H1 (cell line): ENCODE results near the gene SPACDR. TPM values are rescaled to one million over a fixed set of nuclear protein-coding genes. Genes with fewer than 3 reads are reported as not detected.

ENCODE experiments used
- CHD7 ChIP-seq: fragments of 300-600 bp; sonication (generic); IDR thresholded peaks from 2 replicates; pipeline ENCODE4 v1.7.1; 2012; ENCODE audit warnings: low read length, moderate library complexity, mild to moderate bottlenecking, inconsistent platforms; ENCODE audit not compliant: insufficient replicate concordance
- KDM4A ChIP-seq: IDR thresholded peaks from one replicate; pipeline ENCODE4 v1.7.1; 2012; ENCODE audit warnings: low read depth, mild to moderate bottlenecking, moderate library complexity, low read length, inconsistent platforms; ENCODE audit not compliant: severe bottlenecking
- MAX ChIP-seq: IDR thresholded peaks from 2 replicates; pipeline ENCODE4 v1.6.1; 2012; ENCODE audit warnings: inconsistent platforms
- RNF2 ChIP-seq: fragments of 200-900, 300-1000 bp; sonication (generic); IDR thresholded peaks from 2 replicates; pipeline ENCODE4 v1.7.1; 2016; ENCODE audit warnings: borderline replicate concordance, low read depth, mild to moderate bottlenecking, antibody characterized with exemption, low read length; ENCODE audit not compliant: poor library complexity, severe bottlenecking; ENCODE audit errors: missing control alignments
- TAF7 ChIP-seq: optimal IDR thresholded peaks from 2 replicates; pipeline ENCODE3; 2011; ENCODE audit warnings: low read depth, mild to moderate bottlenecking, inconsistent platforms, low read length, moderate library complexity, borderline replicate concordance
- YY1 ChIP-seq: IDR thresholded peaks from 2 replicates; pipeline ENCODE4 v1.6.1; 2011; ENCODE audit warnings: low read depth, mild to moderate bottlenecking, low read length
- polyA plus RNA-seq, 7 experiments: library from polyadenylated mRNA; depleted of rRNA in 3 of 7; stranded (reverse) in 5 of 7; unstranded in 2 of 7; fragments of >200 nt in 5 of 7; fragments of 200-250 nt in 2 of 7; gene quantifications; 1 replicate in 5 of 7; 2 replicates in 1 of 7; 4 replicates in 1 of 7; pipeline versions ENCODE4 v1.2.1 to v1.2.3, GENCODE V29; 2011 to 2013; ENCODE audit warnings: missing spikeins in 2 of 7, mixed read lengths in 2 of 7
- total RNA-seq: library from RNA; stranded (reverse); fragmentation: NEBNext Ultra II Directional; extraction: Animal tissue kit (Norgen Biotek cat#: 25700); gene quantifications from 2 replicates; pipeline ENCODE4 v1.2.1, GENCODE V29; 2021

SPACDR gene
- total and polyA plus RNA-seq, 2 of the 8 experiments (the other 6 are each of a cell fraction or from before 2014, with no cell fraction given), result 0.26 TPM; not detected in 1

- TF ChIP-seq CHD7, result no peak
- TF ChIP-seq TAF7, result no peak
- no peak for TF ChIP-seq KDM4A
- no peak for TF ChIP-seq MAX
- TF ChIP-seq YY1, result no peak
- TF ChIP-seq RNF2, result no peak
These were observed 1.2 kb upstream of the SPACDR start (continued) for GRCh38 chr7:100465299-100465698.
